GM21737 (cell line): Measurements from ENCODE around the gene TUT1.

Experiments
- ATAC-seq: cut with Tn5 transposase; IDR thresholded peaks from one replicate; pipeline ENCODE4 v1.9.1; 2021; ENCODE audit warnings: mild to moderate bottlenecking, moderate library complexity; ENCODE audit not compliant: unreplicated experiment

The TUT1 gene

GRCh38 chr11:62544581-62545436 is 46.5 kb downstream of the TUT1 start:
- ATAC-seq, result no peak

DNA sequence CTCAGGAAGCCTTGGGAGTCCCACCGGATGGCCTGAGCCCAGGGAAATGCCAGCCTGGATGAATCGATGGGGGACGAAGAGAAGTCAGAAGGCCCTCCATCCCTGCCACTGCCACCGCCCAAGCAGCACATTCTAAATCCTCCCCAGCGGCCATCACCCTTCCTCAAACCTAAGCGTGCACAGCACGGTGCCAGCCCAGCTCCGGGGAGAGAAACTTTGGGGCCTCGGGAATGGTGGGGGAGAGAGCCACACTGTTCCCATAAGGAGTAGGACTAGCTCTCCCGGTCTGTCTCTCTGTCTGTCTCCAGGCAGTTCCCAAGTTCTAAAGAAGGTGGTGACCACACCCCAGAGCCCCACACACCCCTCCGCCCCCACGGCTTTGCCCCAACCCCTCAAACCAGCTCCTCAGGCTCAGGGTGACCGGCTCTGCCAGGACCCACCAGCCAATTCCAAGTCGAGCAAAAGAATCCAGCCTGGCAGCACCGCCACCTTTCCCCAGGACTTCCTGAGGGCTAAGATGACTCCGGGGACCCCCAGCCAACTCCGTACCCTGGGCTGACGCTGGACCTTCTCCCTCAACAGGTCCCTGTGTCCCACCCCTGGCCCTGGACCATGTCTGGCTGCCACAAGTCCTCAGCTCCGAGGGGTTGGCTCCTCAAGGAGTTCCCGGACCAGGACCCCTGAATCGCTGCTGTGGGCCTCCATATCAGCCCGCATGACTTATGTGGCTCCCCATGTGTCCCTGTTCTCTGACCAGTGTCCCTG is 47.5 kb downstream of the TUT1 start:
- no peak for ATAC-seq

DNA sequence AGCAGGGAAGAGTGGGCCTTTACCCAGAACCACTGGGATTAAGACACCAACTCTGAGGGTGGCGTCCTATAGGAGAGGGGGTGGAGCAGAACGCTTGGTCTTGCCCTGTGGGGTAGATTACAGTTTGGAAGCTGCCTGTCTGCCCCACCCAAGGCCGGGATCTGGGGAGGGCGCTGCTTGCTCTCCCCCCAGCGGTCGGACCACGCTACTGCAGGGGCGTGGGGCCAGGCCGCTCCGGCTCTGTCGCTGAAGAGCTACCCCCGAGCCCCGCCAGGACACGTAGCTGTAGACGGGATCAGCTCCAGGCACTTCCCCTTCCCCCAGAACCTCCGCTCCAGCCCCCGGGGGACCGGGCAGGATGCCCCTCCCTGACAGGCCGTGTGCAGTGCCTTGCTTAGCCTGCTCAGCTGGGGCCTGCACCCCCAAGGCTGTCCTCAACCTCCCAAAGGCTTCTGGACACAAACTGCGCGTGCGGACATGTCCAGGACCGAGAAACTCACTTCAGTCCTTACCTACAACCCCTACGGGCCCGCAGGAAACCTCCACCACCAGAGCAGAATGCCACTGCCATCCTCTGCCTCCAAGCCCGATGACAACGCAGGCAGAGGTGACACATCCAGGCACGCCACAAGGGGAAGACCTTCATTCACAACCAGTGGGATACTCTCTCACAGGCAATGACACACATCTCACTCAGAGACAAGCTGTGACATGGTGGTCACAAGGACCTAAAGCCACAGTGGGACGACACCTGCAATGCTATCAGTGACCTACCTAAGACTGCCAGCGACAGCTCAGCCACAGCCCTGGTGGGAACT is 48.4 kb downstream of the TUT1 start:
- peak; percentile 27 for ATAC-seq

- no peak for ATAC-seq
Observed at GRCh38 chr11:62542111-62542745, 49.1 kb downstream of the TUT1 start.

- peak; percentile 49 for ATAC-seq
Observed at GRCh38 chr11:62540804-62541701, 50.3 kb downstream of the TUT1 start.

DNA sequence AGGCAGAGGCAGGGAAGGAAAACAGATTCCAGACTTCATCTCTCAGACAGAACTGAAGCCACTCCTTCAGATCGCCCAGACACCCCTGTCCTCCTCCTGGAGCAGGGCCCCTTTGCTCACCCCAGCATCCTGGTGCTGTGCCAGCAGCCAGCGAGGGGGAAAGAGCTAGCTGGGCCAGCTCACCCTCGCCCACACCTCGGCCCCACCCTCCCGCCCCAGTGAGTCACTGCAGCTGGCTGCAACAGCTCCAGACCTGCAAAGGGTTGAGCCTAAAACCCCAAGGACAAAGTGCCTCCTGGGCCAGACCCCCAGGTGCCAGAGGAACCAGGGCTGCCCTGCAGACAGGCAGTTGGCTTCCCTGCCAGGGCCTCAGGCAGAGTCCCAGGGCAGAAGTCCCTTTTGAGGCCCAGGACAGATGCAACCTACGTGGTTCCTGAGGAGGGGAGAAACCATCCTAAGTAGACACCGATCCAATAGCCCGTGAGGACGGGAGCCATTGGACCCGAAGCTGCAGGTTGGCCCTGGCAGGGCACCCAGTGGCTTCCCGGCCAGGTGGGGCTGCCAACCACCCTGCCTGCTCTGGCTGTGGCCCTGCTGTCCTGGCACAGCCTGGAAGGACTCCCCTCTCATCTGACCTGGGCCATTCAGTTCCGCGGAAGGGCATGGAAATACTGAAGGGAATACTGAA is 51.9 kb downstream of the TUT1 start:
- ATAC-seq, result no peak

- ATAC-seq, result no peak
Observed at GRCh38 chr11:62538470-62539237, 52.7 kb downstream of the TUT1 start.

DNA sequence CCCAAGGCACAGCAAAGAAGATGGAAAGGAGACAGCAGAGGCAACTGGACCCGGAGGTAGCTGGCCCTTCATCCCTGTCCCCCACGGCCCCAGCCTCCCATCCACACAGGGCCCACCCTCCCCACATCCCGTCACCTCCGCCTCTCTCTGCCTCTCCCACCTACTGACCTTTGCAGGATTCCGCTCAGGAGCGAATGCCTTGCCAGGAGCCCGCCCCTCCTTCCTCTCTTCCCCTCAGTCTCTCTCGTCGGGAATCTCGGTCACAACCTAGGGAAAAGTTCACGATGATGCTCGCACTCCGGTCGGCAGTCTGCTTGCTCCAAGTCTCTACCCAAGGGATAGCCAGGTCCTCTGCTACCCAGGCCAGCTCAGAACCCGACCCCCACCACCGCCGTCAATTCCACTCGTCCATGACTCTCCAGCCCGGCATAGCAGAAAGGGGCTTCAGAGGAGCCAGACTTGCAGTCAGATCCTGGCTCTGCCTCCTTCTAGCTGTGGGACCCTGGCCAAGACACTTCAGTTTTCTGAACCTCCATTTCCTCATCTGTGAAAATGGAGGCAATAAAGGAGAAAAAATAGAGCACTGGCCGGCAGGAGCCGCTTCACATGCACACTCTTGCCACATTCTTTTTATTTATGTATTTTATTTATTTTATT is 54.9 kb downstream of the TUT1 start:
- no peak for ATAC-seq

- no peak for ATAC-seq
Observed at GRCh38 chr11:62535802-62536201, 55.5 kb downstream of the TUT1 start.

- no peak for ATAC-seq
Observed at GRCh38 chr11:62534779-62535545, 56.4 kb downstream of the TUT1 start.

DNA sequence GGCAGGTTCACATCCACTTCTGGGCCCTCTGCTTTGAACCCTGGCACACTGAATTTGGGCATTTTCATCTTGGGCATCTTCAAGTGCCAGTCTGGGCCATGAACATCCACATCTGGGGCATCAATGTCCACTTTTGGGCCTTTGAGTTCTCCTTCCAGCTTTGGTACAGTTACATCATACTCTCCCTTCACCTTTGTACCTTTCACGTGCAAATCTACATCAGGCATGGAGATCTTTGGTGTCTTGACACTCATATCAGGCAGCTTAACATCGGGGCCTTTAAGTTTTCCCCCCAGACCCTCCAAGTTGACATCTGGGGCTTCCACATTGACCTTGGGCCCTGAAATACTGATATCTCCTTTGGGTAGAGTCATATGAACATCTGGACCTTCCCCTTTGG is 59.2 kb downstream of the TUT1 start:
- ATAC-seq, result no peak
